Activated CD4-positive, alpha-beta T cell treated with anti-CD3 and anti-CD28 coated beads, Interleukin-2, Interleukin-6, amounts not matched to agents 100 ng/mL and 50 ng/mL, durations not matched to agents 16 hours and 8 hours (primary cell): ENCODE results near the gene KDELR1.

Experiments
- DNase-seq: peaks from one replicate; pipeline ENCODE4 v3.0.0-alpha.2; 2020

KDELR1 gene

GRCh38 chr19:48370955-48371354, 20.4 kb downstream of the KDELR1 start:
- no peak for DNase-seq

- no peak for DNase-seq
These were observed 22.4 kb downstream of the KDELR1 start for GRCh38 chr19:48368936-48369335.

- DNase-seq, result no peak
These were observed 23.5 kb downstream of the KDELR1 start for GRCh38 chr19:48367855-48368254.

- DNase-seq, result no peak
These were observed 25.7 kb downstream of the KDELR1 start for GRCh38 chr19:48365602-48366001.

- DNase-seq, result no peak
These were observed 26.6 kb downstream of the KDELR1 start for GRCh38 chr19:48364598-48365348.

GRCh38 chr19:48363810-48364597, 27.3 kb downstream of the KDELR1 start, which contains the start of the genes SYNGR4 and TMEM143:
TSS of gene SYNGR4 (plus strand) at chr19:48364367. CDS start at chr19:48365843, 1,476 bp downstream.
TSS of gene TMEM143 (minus strand) at chr19:48363940. CDS start at chr19:48363920, 20 bp downstream.
- peak; percentile 100 for DNase-seq

GRCh38 chr19:48363500-48363809, 27.9 kb downstream of the KDELR1 start:
- no peak for DNase-seq

- peak; percentile 96 for DNase-seq
These were observed 28.4 kb downstream of the KDELR1 start for GRCh38 chr19:48362716-48363499.

- no peak for DNase-seq
These were observed 29.4 kb downstream of the KDELR1 start for GRCh38 chr19:48361912-48362311.

GRCh38 chr19:48359123-48359522, 32.2 kb downstream of the KDELR1 start:
- DNase-seq, result no peak

- DNase-seq, result no peak
These were observed 35.9 kb downstream of the KDELR1 start for GRCh38 chr19:48355365-48355954.

- DNase-seq, result no peak
These were observed 36.9 kb downstream of the KDELR1 start for GRCh38 chr19:48354332-48354992.

GRCh38 chr19:48353677-48354076, 37.7 kb downstream of the KDELR1 start:
- no peak for DNase-seq

- DNase-seq, result peak; percentile 89
These were observed 40.0 kb downstream of the KDELR1 start for GRCh38 chr19:48351341-48351752.

GRCh38 chr19:48350856-48351255, 40.5 kb downstream of the KDELR1 start:
- no peak for DNase-seq

- no peak for DNase-seq
These were observed 42.6 kb downstream of the KDELR1 start for GRCh38 chr19:48348737-48349136.

GRCh38 chr19:48348045-48348444, 43.3 kb downstream of the KDELR1 start:
- DNase-seq, result no peak

GRCh38 chr19:48346191-48346590, 45.2 kb downstream of the KDELR1 start:
- no peak for DNase-seq

- no peak for DNase-seq
These were observed 46.5 kb downstream of the KDELR1 start for GRCh38 chr19:48344892-48345291.

GRCh38 chr19:48342841-48343540, 48.4 kb downstream of the KDELR1 start:
- DNase-seq, result no peak

GRCh38 chr19:48342414-48342738, 49.0 kb downstream of the KDELR1 start:
- DNase-seq, result no peak
